T47D (cell line): ENCODE measurements around the gene CLNS1A.

Experiments used
- DNase-seq, 2 experiments: peaks; one replicate each; pipeline versions ENCODE4 v3.0.0 to v3.0.0-alpha.2; 2011 to 2012; ENCODE audit warnings: low read depth in 1 of 2, low spot score in 1 of 2
- JUND ChIP-seq: IDR thresholded peaks from 2 replicates; pipeline ENCODE4 v1.6.1; 2012; ENCODE audit warnings: low read depth
- in situ Hi-C: cut with HindIII; loops from 2 replicates; pipeline ENCODE4 v1.10.0; 2016; ENCODE audit warnings: low sequenced_read_pairs, low pct_unique_long_range_greater_than_20kb

CLNS1A gene

DNA sequence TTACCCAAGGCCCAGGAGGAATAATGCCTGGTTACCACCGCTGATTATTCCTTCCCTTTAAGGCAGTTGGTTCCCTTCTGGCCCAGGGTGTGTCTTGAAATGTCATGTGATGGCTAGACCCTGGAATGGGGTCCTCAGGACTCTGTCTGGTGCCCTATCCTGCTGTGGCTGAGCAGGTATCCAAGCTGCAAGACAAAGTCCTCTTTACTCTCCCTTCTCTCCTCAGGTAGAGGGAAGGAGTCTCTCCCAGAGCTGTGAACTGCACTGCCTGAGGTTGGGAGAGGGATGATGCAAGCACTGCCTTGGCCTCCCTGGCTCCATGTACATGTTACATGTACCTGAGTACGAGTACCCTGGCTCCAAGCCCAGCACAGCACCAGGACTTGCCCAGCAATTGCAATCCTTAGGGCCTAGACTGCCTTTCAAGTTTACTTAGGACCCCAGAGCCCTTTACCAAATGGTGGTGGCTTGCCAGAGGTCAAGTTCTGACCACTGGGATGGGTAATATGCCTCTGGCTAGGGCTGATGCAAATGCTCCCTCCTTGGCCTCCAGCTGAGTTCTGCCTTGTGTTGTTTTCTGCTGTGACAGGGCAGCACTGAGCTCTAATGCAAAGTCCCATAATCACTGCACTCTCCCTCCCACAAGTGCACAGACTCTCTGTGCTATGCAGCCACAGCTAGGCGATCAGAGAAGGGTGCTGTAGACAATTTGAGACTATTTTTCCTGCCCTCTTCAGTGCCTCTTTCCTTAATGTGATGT, 68.5 kb downstream of the CLNS1A start:
- DNase-seq, result no peak
- in situ Hi-C loops, result no loop called here
- TF ChIP-seq JUND, result no peak

DNA sequence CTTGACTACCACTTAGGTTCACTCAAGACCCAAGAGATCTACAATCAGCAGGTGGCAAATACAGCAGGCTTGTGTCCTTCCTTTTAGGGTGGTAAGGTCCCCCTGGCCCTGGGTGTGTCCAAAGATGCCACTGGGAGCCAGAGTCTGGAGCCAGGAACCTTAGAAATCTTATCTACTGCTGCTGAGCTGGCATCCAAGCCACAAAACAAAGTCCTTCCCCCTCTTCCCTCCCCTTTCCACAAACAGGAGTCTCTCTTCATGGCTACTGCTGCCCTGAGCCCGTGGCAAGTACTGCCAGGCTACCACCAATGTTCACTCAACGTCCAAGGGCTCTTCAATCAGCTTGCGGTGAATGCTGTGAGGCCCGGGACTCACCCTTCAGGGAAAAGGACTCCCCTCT, 69.3 kb downstream of the CLNS1A start:
- TF ChIP-seq JUND, result no peak
- DNase-seq, result no peak
- in situ Hi-C loops, result no loop called here
